ENCODE measurements around the gene GIN1. TPM values are rescaled to one million over a fixed set of nuclear protein-coding genes. Genes with fewer than 3 reads are reported as not detected.
A peak's percentile ranks its signal among the peaks of the same experiment; 100 is the strongest.
"Not testable (repeated sequence)": the region's sequence is repeated elsewhere in the genome, so short reads cannot be mapped to it uniquely, and the experiment has no call there.

The GIN1 gene
- 1.1 TPM for total RNA-seq

- peak; percentile 90 to 100 (median 99) for DNase-seq (ENCODE audit: low read depth in 2 of 3, low spot score in 2 of 3)
Measured at GRCh38 chr5:103119765-103120606, at the start of gene GIN1, which contains the start of gene PPIP5K2. Gene GIN1 (minus strand): TSS chr5:103120138. CDS start chr5:103108707, 11,431 bp downstream. Gene PPIP5K2 (plus strand): TSS chr5:103120301. CDS start chr5:103129590, 9,289 bp downstream.

- no peak for DNase-seq (ENCODE audit: low read depth in 2 of 3, low spot score in 2 of 3)
Measured at GRCh38 chr5:103166706-103167105, 46.8 kb upstream of the GIN1 start.

DNA sequence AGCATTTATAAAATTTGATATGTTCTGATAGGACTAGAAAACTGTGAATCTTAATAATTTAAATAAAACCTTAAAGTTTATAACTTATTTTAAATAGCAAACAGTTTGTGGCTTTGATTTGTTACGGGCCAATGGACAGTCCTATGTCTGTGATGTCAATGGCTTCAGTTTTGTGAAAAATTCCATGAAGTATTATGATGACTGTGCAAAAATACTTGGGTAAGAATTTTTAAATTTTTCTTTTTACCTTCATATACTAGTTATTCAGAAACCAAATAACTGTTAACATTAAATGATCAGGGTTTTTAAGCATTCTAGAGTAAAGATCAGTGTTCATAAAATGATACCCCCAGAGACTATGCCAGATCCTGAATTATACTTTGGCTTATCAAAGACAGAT lies 31.2 kb upstream of the GIN1 start:
- DNase-seq (ENCODE audit: low read depth in 2 of 3, low spot score in 2 of 3) = no peak

- DNase-seq (ENCODE audit: low read depth in 2 of 3, low spot score in 2 of 3) = no peak
Measured at GRCh38 chr5:103148213-103148612, 28.3 kb upstream of the GIN1 start.

DNA sequence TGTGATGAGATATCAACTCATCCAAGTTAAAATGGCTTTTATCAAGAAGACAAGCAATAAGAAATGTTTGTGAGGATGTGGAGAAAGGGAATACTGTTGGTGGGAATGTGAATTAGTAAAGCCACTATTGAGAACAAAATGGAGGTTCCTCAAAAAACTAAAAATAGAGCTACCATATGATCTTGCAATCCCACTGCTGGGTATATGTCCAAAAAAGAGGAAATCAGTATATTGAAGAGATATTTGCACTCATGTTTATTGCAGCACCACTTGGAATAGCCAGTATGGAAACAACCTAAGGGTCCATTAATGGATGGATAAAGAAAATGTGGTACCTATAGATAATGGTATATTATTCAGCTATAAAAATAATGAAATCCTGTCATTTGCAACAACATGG lies 25.3 kb upstream of the GIN1 start:
- DNase-seq (ENCODE audit: low read depth in 2 of 3, low spot score in 2 of 3) = no peak

- DNase-seq (ENCODE audit: low read depth in 2 of 3, low spot score in 2 of 3) = not testable (repeated sequence)
Measured at GRCh38 chr5:103142132-103142531, 22.2 kb upstream of the GIN1 start.

GRCh38 chr5:103139264-103139865 lies 19.4 kb upstream of the GIN1 start:
- DNase-seq (ENCODE audit: low read depth in 2 of 3, low spot score in 2 of 3) = peak; percentile 55 to 92 (median 73)

- no peak for DNase-seq (ENCODE audit: low read depth in 2 of 3, low spot score in 2 of 3)
Measured at GRCh38 chr5:103138202-103138690, 18.3 kb upstream of the GIN1 start.

DNA sequence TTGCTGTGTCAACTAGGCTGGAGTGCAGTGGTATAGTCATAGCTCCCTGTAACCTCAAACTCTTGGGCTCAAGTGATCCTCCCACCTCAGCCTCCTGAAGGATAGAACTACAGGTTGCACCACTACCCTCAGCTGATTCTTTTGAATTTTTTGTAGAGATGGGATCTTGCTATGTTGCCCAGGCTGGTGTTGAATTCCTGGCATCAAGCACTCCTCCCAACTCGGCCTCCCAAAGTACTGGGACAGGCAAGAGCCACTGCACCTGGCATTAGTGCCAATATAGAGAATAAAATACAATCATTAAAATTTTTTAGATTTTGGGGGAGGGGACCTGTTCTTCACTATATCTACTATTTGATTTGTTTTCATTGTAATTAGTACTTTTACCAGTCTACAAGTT lies 15.5 kb upstream of the GIN1 start:
- DNase-seq (ENCODE audit: low read depth in 2 of 3, low spot score in 2 of 3) = no peak

DNA sequence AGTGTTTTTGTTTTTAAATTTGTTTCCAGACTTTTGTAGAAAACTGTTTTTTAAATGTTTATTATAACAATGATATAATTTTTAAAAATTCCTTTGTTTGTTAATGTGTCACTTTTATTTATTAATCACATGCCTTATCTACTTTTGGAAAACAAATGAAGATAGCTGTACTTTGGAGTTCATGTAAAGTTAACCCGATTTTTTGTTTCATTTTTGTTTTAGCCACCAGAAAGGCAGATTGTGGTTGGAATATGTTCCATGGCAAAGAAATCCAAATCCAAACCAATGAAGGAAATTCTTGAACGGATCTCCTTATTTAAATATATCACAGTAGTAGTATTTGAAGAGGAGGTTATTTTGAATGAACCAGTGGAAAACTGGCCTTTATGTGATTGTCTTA lies 13.3 kb upstream of the GIN1 start:
- no peak for DNase-seq (ENCODE audit: low read depth in 2 of 3, low spot score in 2 of 3)

- no peak for DNase-seq (ENCODE audit: low read depth in 2 of 3, low spot score in 2 of 3)
Measured at GRCh38 chr5:103132684-103133083, 12.7 kb upstream of the GIN1 start.

DNA sequence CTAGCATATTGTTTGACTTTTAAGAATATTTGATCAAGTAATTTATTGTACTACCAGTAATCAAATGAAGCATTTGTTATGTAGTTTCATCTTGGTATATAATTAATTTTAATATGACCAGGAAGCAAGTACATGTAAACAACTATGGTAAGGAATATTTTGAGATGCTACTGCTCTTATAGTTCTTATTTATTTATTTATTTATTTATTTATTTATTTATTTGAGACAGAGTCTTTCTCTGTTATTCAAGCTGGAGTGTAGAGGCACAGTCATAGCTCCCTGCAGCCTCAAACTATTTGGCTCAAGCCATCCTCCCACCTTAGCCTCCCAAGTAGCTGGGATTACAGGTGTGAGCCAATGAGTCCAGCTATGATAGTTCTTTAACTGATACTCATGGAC lies 8.3 kb upstream of the GIN1 start:
- no peak for DNase-seq (ENCODE audit: low read depth in 2 of 3, low spot score in 2 of 3)

DNA sequence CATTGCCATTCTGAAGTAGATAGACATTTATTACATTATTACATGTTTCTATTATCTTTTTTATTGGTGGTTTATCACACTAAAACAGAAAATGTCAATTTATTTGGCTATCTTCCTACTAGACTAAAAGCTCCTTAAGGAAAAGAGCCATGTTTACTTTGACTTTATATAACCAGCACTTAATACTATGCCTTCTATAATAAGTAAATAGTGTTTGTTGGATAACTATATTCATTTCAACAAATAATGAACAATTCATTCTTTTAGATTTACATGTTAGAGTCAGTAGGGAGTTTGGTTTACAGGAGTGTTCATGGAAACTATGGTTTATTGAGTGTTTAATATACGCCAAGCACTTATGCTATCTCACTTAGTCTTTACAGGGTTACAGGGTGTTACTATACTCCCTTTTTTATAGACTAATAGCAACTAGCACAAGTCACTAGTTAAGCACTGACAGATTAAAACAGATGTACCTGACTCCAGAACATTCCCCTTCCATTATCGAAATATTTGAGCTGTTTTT lies 7.4 kb upstream of the GIN1 start:
- DNase-seq (ENCODE audit: low read depth in 2 of 3, low spot score in 2 of 3) = no peak

DNA sequence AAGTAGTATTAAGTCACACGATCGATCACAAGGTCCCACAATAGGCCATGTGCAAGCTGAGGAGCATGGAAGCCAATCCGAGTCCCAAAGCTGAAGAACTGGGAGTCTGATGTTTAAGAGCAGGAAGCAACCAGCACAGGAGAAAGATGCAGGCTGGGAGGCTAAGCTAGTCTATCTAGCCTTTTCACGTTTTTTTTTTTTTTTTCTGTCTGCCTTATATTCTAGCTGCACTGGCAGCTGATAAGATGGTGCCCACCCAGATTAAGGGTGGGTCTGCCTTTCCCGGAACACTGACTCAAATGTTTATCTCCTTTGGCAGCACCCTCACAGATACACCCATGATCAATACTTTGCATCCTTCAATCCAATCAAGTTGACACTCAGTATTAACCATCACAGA lies 6.6 kb upstream of the GIN1 start:
- no peak for DNase-seq (ENCODE audit: low read depth in 2 of 3, low spot score in 2 of 3)

GRCh38 chr5:103122242-103122641 lies 2.3 kb upstream of the GIN1 start:
- no peak for DNase-seq (ENCODE audit: low read depth in 2 of 3, low spot score in 2 of 3)

DNA sequence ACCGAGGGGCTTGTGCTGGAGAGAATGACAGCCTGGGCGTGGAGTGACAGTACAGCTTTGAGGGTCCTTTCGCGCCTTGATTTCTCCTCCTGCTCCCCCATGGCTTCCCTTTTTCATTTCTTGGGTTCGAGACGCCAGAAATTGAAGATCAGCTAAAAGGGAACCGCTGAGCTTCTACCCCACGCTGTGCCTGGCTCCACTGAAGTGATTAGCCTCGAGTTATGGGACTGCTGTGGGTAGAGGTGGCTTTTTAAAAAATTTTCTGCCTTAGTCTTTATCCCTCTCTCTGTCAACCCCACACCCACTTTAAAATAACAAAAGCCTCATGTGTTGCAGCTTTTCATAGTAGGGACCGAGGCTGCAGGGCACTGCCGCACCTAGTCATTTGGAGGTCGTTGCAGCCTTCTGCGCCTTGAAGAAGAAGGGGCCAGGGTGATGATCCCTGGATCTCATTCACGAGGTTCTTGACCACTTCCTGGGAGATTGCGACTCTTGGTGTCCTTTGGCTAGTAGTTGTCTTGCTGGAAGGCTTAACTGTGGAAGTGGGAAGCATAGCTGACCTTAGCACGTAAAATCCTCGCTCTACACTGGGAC lies 766 bp upstream of the GIN1 start:
- no peak for DNase-seq (ENCODE audit: low read depth in 2 of 3, low spot score in 2 of 3)

DNA sequence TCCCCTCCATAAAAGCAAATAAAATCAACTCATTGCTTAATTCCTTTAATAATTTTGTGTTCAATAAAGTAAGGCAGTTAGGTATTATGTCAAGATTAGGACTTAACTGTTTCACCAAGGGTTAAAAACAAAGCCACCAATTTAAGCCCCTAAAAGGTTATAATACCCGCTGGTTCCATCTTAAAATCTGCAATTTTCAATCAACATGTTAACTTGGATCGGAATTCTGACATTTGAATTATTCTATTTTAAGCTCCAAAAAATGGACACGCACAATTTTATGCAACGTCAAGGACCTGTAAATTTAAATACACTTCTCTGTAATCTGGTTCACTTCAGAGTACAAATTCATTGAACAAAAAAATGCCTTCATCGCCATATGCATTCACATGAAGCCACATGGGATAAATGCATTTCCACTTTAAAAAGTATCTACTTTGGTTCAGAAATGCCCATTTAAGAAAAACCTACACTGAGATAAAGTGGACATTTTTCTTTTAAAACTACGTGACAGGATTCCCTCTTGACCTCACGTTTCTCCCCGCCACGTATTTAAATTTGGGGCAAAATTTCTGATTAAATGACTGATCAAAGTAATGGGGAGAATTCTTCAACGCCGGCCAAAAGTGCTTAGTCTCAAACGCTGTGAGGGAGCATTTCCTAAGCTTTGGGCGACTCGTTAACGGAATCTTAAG lies 721 bp downstream of the GIN1 start:
- DNase-seq (ENCODE audit: low read depth in 2 of 3, low spot score in 2 of 3) = peak in 2 of 3 donors; percentile 22 to 51

- DNase-seq (ENCODE audit: low read depth in 2 of 3, low spot score in 2 of 3) = no peak
Measured at GRCh38 chr5:103117471-103117991, 2.4 kb downstream of the GIN1 start.

DNA sequence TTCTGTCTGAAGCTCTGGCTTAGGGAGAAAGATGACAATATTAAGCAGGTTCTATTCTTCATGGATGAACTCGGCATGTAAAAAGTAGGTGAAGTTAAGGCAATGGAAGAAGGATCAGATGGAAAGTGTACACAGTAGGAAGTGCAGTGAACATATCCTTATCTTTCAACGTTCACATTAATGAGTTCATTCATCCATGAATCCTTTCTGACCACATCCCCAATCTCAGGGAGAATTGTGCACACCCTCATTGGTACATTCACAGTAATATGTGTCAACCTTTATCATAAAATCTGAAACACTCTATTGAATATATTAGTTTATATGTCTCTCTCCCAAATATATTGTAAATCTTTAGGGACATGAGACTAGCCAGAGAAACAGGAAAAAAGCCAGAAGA lies 5.5 kb downstream of the GIN1 start:
- no peak for DNase-seq (ENCODE audit: low read depth in 2 of 3, low spot score in 2 of 3)

- no peak for DNase-seq (ENCODE audit: low read depth in 2 of 3, low spot score in 2 of 3)
Measured at GRCh38 chr5:103112910-103113309, 7.0 kb downstream of the GIN1 start.
